ENCODE measurements around the gene ASTN2. TPM values are rescaled to one million over a fixed set of nuclear protein-coding genes. Genes with fewer than 3 reads are reported as not detected.

The ASTN2 gene
- total and polyA plus RNA-seq, 2 experiments from 2014 or later = 7.0 to 24.6 TPM

- Histone ChIP-seq H3K4me3 (no peak overlapping the region), H4K20me1 (replicated peaks; ENCODE audit: insufficient read depth) (no peaks in the 10 kb centered on the region), H3K9me2 (ENCODE audit: insufficient read depth) (peaks cover 10% of the 10 kb centered on the region; the same call in 1 of the 2 replicates), H3F3A (replicated peaks; ENCODE audit: low read depth) (no peaks in the 10 kb centered on the region), H3K27me3 (ENCODE audit: insufficient read depth) (no peaks in the 10 kb centered on the region), H3K4me1 (ENCODE audit: insufficient read depth) (peaks cover 10% of the 10 kb centered on the region; the same call in 1 of the 2 replicates), H3K27ac (ENCODE audit: low read depth) (no peak overlapping the region), H3K4me2 (no peak overlapping the region), H3K79me2 (replicated peaks; ENCODE audit: insufficient read depth) (no peaks in the 10 kb centered on the region), H2AFZ (no peak overlapping the region), H3K36me3 (ENCODE audit: insufficient read depth) (no peaks in the 10 kb centered on the region)
- Mint-ChIP-seq H3K4me3 (no peak overlapping the region), H3K9me3 (no peaks in the 10 kb centered on the region), H3K36me3 (ENCODE audit: low read depth) (no peaks in the 10 kb centered on the region), H3K27ac (no peak overlapping the region), H3K4me1 (peaks cover 12% of the 10 kb centered on the region; the same call in 2 of the 3 replicates), H3K27me3 (ENCODE audit: insufficient read depth, low read depth, poor library complexity) (peaks cover 4% of the 10 kb centered on the region)
- no peak for DNase-seq (ENCODE audit: low spot score)
- no peak for ATAC-seq
- TF ChIP-seq ETS1 (IDR thresholded peaks at IDR 0.05) (no peak), STAT1 (IDR thresholded peaks at IDR 0.05; ENCODE audit: unreplicated experiment) (no peak), POLR2AphosphoS5 (IDR thresholded peaks at IDR 0.05; ENCODE audit: low read depth) (no peak), CTCF (conservative IDR thresholded peaks at IDR 0.05; ENCODE audit: low read depth in 2 of 2) (no peak), ZNF114 (CRISPR knock-in tag; IDR thresholded peaks at IDR 0.05) (no peak), EZH2phosphoT487 (IDR thresholded peaks at IDR 0.05; ENCODE audit: unreplicated experiment) (no peak), EZH2 (IDR thresholded peaks at IDR 0.05; ENCODE audit: low read depth, unreplicated experiment) (no peak), ZNF462 (CRISPR knock-in tag; IDR thresholded peaks at IDR 0.05) (no peak)
These were observed 693.4 kb downstream of the ASTN2 start for GRCh38 chr9:116721411-116721810.

All from GM23338 (cell line).